IMR-90 (cell line): ENCODE data around the gene RANBP10.

Experiments
- BHLHE40 ChIP-seq: fragments of 150-350 bp; IDR thresholded peaks from 2 replicates; pipeline ENCODE4 v1.6.1; 2016; ENCODE audit warnings: mild to moderate bottlenecking, low read depth, low read length
- CEBPB ChIP-seq: IDR thresholded peaks from 2 replicates; pipeline ENCODE4 v1.6.1; 2012; ENCODE audit warnings: low read depth, low read length, improper control_type of control experiment
- CHD1 ChIP-seq: IDR thresholded peaks from 2 replicates; pipeline ENCODE4 v1.6.1; 2012; ENCODE audit warnings: low read depth, low read length, improper control_type of control experiment
- CTCF ChIP-seq: conservative IDR thresholded peaks from 2 replicates; pipeline ENCODE4 v1.5.1; 2012; ENCODE audit warnings: mild to moderate bottlenecking, low read depth, low read length, improper control_type of control experiment
- MAFK ChIP-seq: IDR thresholded peaks from 2 replicates; pipeline ENCODE4 v1.6.1; 2012; ENCODE audit warnings: low read depth, low read length, improper control_type of control experiment
- MAZ ChIP-seq: IDR thresholded peaks from 2 replicates; pipeline ENCODE4 v1.6.1; 2012; ENCODE audit warnings: low read depth, mild to moderate bottlenecking, low read length, improper control_type of control experiment, moderate library complexity, borderline replicate concordance
- POLR2A ChIP-seq: IDR thresholded peaks from 2 replicates; pipeline ENCODE4 v1.6.1; 2012; ENCODE audit warnings: mild to moderate bottlenecking, low read depth, low read length
- RAD21 ChIP-seq: IDR thresholded peaks from 2 replicates; pipeline ENCODE4 v1.6.1; 2012; ENCODE audit warnings: low read length, improper control_type of control experiment
- RCOR1 ChIP-seq: IDR thresholded peaks from 2 replicates; pipeline ENCODE4 v1.6.1; 2012; ENCODE audit warnings: mild to moderate bottlenecking, low read length, improper control_type of control experiment; ENCODE audit not compliant: insufficient replicate concordance
- SMC3 ChIP-seq: fragments of 150-350 bp; IDR thresholded peaks from 2 replicates; pipeline ENCODE4 v1.6.1; 2016; ENCODE audit warnings: low read depth, mild to moderate bottlenecking, antibody characterized with exemption, low read length, moderate library complexity
- USF2 ChIP-seq: fragments of 150-350 bp; IDR thresholded peaks from 2 replicates; pipeline ENCODE4 v1.6.1; 2017; ENCODE audit warnings: mild to moderate bottlenecking, antibody characterized with exemption, low read length, low read depth

GRCh38 chr16:67727521-67728485 lies 78.6 kb downstream of the RANBP10 start:
- no peak for TF ChIP-seq POLR2A
- TF ChIP-seq CTCF: no peak
- no peak for TF ChIP-seq CEBPB
- TF ChIP-seq MAFK: no peak
- no peak for TF ChIP-seq RAD21
- no peak for TF ChIP-seq USF2
- TF ChIP-seq CHD1: no peak
- no peak for TF ChIP-seq SMC3
- TF ChIP-seq BHLHE40: no peak
- no peak for TF ChIP-seq MAZ
- no peak for TF ChIP-seq RCOR1
